Chondrocyte (in vitro differentiated cells): ENCODE data around the gene C2CD3. TPM values are rescaled to one million over a fixed set of nuclear protein-coding genes. Genes with fewer than 3 reads are reported as not detected.
A peak's percentile ranks its signal among the peaks of the same experiment; 100 is the strongest.

Experiments used
- DNase-seq: peaks from one replicate; pipeline ENCODE4 v3.0.0; 2021; ENCODE audit warnings: mixed read lengths, low spot score
- H3K27ac Mint-ChIP-seq: one replicate; pipeline ENCODE4 v1.8.0; 2021; ENCODE audit warnings: mild to moderate bottlenecking, moderate library complexity, mixed read lengths; ENCODE audit not compliant: unreplicated experiment
- H3K27me3 Mint-ChIP-seq: 2 replicates; pipeline ENCODE4 v1.8.0; 2021; ENCODE audit warnings: low read depth, mixed read lengths
- H3K36me3 Mint-ChIP-seq: 2 replicates; pipeline ENCODE4 v1.8.0; 2021; ENCODE audit warnings: low read depth, mixed read lengths
- H3K4me1 Mint-ChIP-seq: 2 replicates; pipeline ENCODE4 v1.8.0; 2021; ENCODE audit warnings: low read depth, mild to moderate bottlenecking, mixed read lengths
- H3K4me3 Mint-ChIP-seq: one replicate; pipeline ENCODE4 v1.8.0; 2021; ENCODE audit warnings: mild to moderate bottlenecking, moderate library complexity, mixed read lengths; ENCODE audit not compliant: unreplicated experiment
- H3K9me3 Mint-ChIP-seq: 2 replicates; pipeline ENCODE4 v1.8.0; 2021; ENCODE audit warnings: low read depth, mixed read lengths
- CTCF ChIP-seq: fragments of 200-600 bp; sonication (generic); IDR thresholded peaks from 2 replicates; pipeline ENCODE4 v1.5.0; 2021; ENCODE audit warnings: antibody characterized with exemption, mild to moderate bottlenecking, moderate library complexity
- long read RNA-seq: library from polyadenylated mRNA; stranded (forward); transcript quantifications from one replicate; pipeline ENCODE4 v2.0.0, GENCODE V29; 2021
- total RNA-seq: library from RNA; stranded (reverse); gene quantifications from 3 replicates; pipeline ENCODE4 v1.2.1, GENCODE V29; 2021

C2CD3 gene
- total RNA-seq: 14.7 to 28.0 TPM (median 16.3 TPM) in 3 replicates
- long read RNA-seq, partial matches to known transcripts: 3 of 4 reads
- long read RNA-seq, other reads (novel, unspliced or antisense): 1 of 4 reads

- no peak within 1 kb of the TSS for H3K27ac Mint-ChIP-seq
- peak; percentile 99 for DNase-seq
- no peak within 1 kb of the TSS for H3K4me3 Mint-ChIP-seq
- peak; percentile 72 for TF ChIP-seq CTCF
- no peaks in the 10 kb centered on the region for H3K36me3 Mint-ChIP-seq
- no peaks in the 10 kb centered on the region for H3K27me3 Mint-ChIP-seq
- H3K9me3 Mint-ChIP-seq: no peaks in the 10 kb centered on the region
- H3K4me1 Mint-ChIP-seq: peaks cover 16% of the 10 kb centered on the region
Measured at GRCh38 chr11:74170694-74171629, at the start of gene C2CD3, which contains the start of gene PPME1. Gene C2CD3, minus strand, starts transcription at chr11:74171002. Its CDS starts 210 bp downstream, at chr11:74170792. Gene PPME1, plus strand, starts transcription at chr11:74171289. Its CDS starts 133 bp downstream, at chr11:74171422.

GRCh38 chr11:74220376-74220775 is 49.6 kb upstream of the C2CD3 start:
- no peak for DNase-seq

GRCh38 chr11:74212533-74212932 is 41.7 kb upstream of the C2CD3 start:
- H3K36me3 Mint-ChIP-seq: peaks cover 50% of the 10 kb centered on the region
- TF ChIP-seq CTCF: no peak
- no peak for DNase-seq

More at GRCh38 chr11:74220376-74220775, 49.6 kb upstream of the C2CD3 start:
- Mint-ChIP-seq H3K27me3 (no peaks in the 10 kb centered on the region), H3K4me3 (no peak overlapping the region), H3K36me3 (peaks cover 12% of the 10 kb centered on the region), H3K4me1 (no peaks in the 10 kb centered on the region), H3K9me3 (no peaks in the 10 kb centered on the region), H3K27ac (no peak overlapping the region)
- no peak for TF ChIP-seq CTCF

GRCh38 chr11:74208507-74208906 is 37.7 kb upstream of the C2CD3 start:
- no peak for TF ChIP-seq CTCF

More at GRCh38 chr11:74212533-74212932, 41.7 kb upstream of the C2CD3 start:
- Mint-ChIP-seq H3K4me1 (no peaks in the 10 kb centered on the region), H3K27me3 (no peaks in the 10 kb centered on the region), H3K4me3 (no peak overlapping the region), H3K27ac (no peak overlapping the region), H3K9me3 (peaks cover 3% of the 10 kb centered on the region)

GRCh38 chr11:74206746-74207145 is 35.9 kb upstream of the C2CD3 start:
- H3K4me1 Mint-ChIP-seq: peaks cover 9% of the 10 kb centered on the region
- H3K9me3 Mint-ChIP-seq: no peaks in the 10 kb centered on the region
- H3K27me3 Mint-ChIP-seq: no peaks in the 10 kb centered on the region
- H3K27ac Mint-ChIP-seq: no peak overlapping the region
- no peak overlapping the region for H3K4me3 Mint-ChIP-seq
- peaks cover 23% of the 10 kb centered on the region for H3K36me3 Mint-ChIP-seq
- no peak for TF ChIP-seq CTCF
- DNase-seq: no peak

More at GRCh38 chr11:74208507-74208906, 37.7 kb upstream of the C2CD3 start:
- DNase-seq: no peak
- peaks cover 9% of the 10 kb centered on the region for H3K4me1 Mint-ChIP-seq
- H3K27me3 Mint-ChIP-seq: no peaks in the 10 kb centered on the region
- H3K4me3 Mint-ChIP-seq: no peak overlapping the region
- no peak overlapping the region for H3K27ac Mint-ChIP-seq
- no peaks in the 10 kb centered on the region for H3K9me3 Mint-ChIP-seq
- peaks cover 34% of the 10 kb centered on the region for H3K36me3 Mint-ChIP-seq
